ENCODE results near the gene FCF1. TPM values are rescaled to one million over a fixed set of nuclear protein-coding genes. Genes with fewer than 3 reads are reported as not detected.

FCF1 gene
- total and polyA plus RNA-seq, 2 experiments from 2014 or later = 30.3 to 58.7 TPM

- TF ChIP-seq, protein P1, sequence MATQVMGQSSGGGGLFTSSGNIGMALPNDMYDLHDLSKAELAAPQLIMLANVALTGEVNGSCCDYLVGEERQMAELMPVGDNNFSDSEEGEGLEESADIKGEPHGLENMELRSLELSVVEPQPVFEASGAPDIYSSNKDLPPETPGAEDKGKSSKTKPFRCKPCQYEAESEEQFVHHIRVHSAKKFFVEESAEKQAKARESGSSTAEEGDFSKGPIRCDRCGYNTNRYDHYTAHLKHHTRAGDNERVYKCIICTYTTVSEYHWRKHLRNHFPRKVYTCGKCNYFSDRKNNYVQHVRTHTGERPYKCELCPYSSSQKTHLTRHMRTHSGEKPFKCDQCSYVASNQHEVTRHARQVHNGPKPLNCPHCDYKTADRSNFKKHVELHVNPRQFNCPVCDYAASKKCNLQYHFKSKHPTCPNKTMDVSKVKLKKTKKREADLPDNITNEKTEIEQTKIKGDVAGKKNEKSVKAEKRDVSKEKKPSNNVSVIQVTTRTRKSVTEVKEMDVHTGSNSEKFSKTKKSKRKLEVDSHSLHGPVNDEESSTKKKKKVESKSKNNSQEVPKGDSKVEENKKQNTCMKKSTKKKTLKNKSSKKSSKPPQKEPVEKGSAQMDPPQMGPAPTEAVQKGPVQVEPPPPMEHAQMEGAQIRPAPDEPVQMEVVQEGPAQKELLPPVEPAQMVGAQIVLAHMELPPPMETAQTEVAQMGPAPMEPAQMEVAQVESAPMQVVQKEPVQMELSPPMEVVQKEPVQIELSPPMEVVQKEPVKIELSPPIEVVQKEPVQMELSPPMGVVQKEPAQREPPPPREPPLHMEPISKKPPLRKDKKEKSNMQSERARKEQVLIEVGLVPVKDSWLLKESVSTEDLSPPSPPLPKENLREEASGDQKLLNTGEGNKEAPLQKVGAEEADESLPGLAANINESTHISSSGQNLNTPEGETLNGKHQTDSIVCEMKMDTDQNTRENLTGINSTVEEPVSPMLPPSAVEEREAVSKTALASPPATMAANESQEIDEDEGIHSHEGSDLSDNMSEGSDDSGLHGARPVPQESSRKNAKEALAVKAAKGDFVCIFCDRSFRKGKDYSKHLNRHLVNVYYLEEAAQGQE (IDR thresholded peaks at IDR 0.05; ENCODE audit: unreplicated experiment) = no peak
- TF ChIP-seq ZNF114 (CRISPR knock-in tag; IDR thresholded peaks at IDR 0.05) = no peak
- no peak for TF ChIP-seq EZH2phosphoT487 (IDR thresholded peaks at IDR 0.05; ENCODE audit: unreplicated experiment)
- no peak for TF ChIP-seq POLR2AphosphoS5 (IDR thresholded peaks at IDR 0.05; ENCODE audit: low read depth)
- no peak for TF ChIP-seq CREB1 (CRISPR knock-in tag; IDR thresholded peaks at IDR 0.05; ENCODE audit: low read depth)
- no peak for TF ChIP-seq ZNF331 (CRISPR knock-in tag; IDR thresholded peaks at IDR 0.05; ENCODE audit: low read depth)
- no peak for TF ChIP-seq JUNB (IDR thresholded peaks at IDR 0.05; ENCODE audit: unreplicated experiment)
- no peak for TF ChIP-seq STAT1 (IDR thresholded peaks at IDR 0.05; ENCODE audit: unreplicated experiment)
- no peak for TF ChIP-seq EZH2 (IDR thresholded peaks at IDR 0.05; ENCODE audit: low read depth, unreplicated experiment)
- TF ChIP-seq NANOG (IDR thresholded peaks at IDR 0.05; ENCODE audit: borderline replicate concordance) = no peak
- TF ChIP-seq, protein P2, sequence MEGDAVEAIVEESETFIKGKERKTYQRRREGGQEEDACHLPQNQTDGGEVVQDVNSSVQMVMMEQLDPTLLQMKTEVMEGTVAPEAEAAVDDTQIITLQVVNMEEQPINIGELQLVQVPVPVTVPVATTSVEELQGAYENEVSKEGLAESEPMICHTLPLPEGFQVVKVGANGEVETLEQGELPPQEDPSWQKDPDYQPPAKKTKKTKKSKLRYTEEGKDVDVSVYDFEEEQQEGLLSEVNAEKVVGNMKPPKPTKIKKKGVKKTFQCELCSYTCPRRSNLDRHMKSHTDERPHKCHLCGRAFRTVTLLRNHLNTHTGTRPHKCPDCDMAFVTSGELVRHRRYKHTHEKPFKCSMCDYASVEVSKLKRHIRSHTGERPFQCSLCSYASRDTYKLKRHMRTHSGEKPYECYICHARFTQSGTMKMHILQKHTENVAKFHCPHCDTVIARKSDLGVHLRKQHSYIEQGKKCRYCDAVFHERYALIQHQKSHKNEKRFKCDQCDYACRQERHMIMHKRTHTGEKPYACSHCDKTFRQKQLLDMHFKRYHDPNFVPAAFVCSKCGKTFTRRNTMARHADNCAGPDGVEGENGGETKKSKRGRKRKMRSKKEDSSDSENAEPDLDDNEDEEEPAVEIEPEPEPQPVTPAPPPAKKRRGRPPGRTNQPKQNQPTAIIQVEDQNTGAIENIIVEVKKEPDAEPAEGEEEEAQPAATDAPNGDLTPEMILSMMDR (conservative IDR thresholded peaks at IDR 0.05; ENCODE audit: low read depth in 2 of 2) = no peak
These were observed 71.7 kb downstream of the FCF1 start (continued) for GRCh38 chr14:74784634-74785033.

GRCh38 chr14:74785056-74785613 lies 72.2 kb downstream of the FCF1 start:
- H3K4me1 Mint-ChIP-seq = peaks cover 9% of the 10 kb centered on the region; the same call in 2 of the 3 replicates
- no peak overlapping the region for H3K4me3 ChIP-seq
- H3F3A ChIP-seq (replicated peaks; ENCODE audit: low read depth) = no peaks in the 10 kb centered on the region
- H3K9me3 Mint-ChIP-seq = no peaks in the 10 kb centered on the region
- peaks cover 4% of the 10 kb centered on the region; the same call in 1 of the 2 replicates for H3K4me1 ChIP-seq (ENCODE audit: insufficient read depth)
- no peaks in the 10 kb centered on the region for H3K27me3 ChIP-seq (ENCODE audit: insufficient read depth)
- H3K27ac Mint-ChIP-seq = peak overlapping the region; percentile 54; the same call in 1 of the 2 replicates
- no peak overlapping the region for H2AFZ ChIP-seq
- H3K9me2 ChIP-seq (ENCODE audit: insufficient read depth) = no peaks in the 10 kb centered on the region
- peaks cover 38% of the 10 kb centered on the region; the same call in 1 of the 2 replicates for H3K36me3 ChIP-seq (ENCODE audit: insufficient read depth)
- H3K36me3 Mint-ChIP-seq (ENCODE audit: low read depth) = peaks cover 70% of the 10 kb centered on the region
- no peaks in the 10 kb centered on the region; the same call in 1 of the 2 replicates for H4K20me1 ChIP-seq (replicated peaks; ENCODE audit: insufficient read depth)
- no peak for DNase-seq (ENCODE audit: low spot score)
- no peak for ATAC-seq
- no peak overlapping the region for H3K4me3 Mint-ChIP-seq
- H3K79me2 ChIP-seq (replicated peaks; ENCODE audit: insufficient read depth) = peaks cover 59% of the 10 kb centered on the region
- H3K27me3 Mint-ChIP-seq (ENCODE audit: insufficient read depth, low read depth, poor library complexity) = no peaks in the 10 kb centered on the region
- H3K4me2 ChIP-seq = no peak overlapping the region
- H3K27ac ChIP-seq (ENCODE audit: low read depth) = no peak overlapping the region; the same call in 1 of the 2 replicates
- no peak for TF ChIP-seq ZNF331 (CRISPR knock-in tag; IDR thresholded peaks at IDR 0.05; ENCODE audit: low read depth)
- TF ChIP-seq, protein P2 (conservative IDR thresholded peaks at IDR 0.05; ENCODE audit: low read depth in 2 of 2) = no peak
- TF ChIP-seq EZH2phosphoT487 (IDR thresholded peaks at IDR 0.05; ENCODE audit: unreplicated experiment) = no peak
- no peak for TF ChIP-seq POLR2AphosphoS5 (IDR thresholded peaks at IDR 0.05; ENCODE audit: low read depth)
- TF ChIP-seq JUNB (IDR thresholded peaks at IDR 0.05; ENCODE audit: unreplicated experiment) = no peak
- no peak for TF ChIP-seq NANOG (IDR thresholded peaks at IDR 0.05; ENCODE audit: borderline replicate concordance)
- no peak for TF ChIP-seq ZNF114 (CRISPR knock-in tag; IDR thresholded peaks at IDR 0.05)
- TF ChIP-seq ETS1 (IDR thresholded peaks at IDR 0.05) = no peak
- TF ChIP-seq, protein P1 (IDR thresholded peaks at IDR 0.05; ENCODE audit: unreplicated experiment) = no peak
- no peak for TF ChIP-seq STAT1 (IDR thresholded peaks at IDR 0.05; ENCODE audit: unreplicated experiment)
